IMR-90 (cell line): Measurements from ENCODE around the gene DENND1A. TPM values are rescaled to one million over a fixed set of nuclear protein-coding genes. Genes with fewer than 3 reads are reported as not detected.

ENCODE experiments used
- ATAC-seq: fragments of 200-7000 bp; cut with Tn5 transposase; 2 replicates; pipeline ENCODE4 v1.9.1; 2020; ENCODE audit warnings: low read depth, mild to moderate bottlenecking, moderate library complexity
- BruUV-seq: library from RNA; stranded (reverse); fragments of 400-500 nt; replicated peaks from 2 replicates; lab custom pipeline; 2021; lab: Mats Ljungman, UMichigan
- CTCF ChIA-PET: fragments of 300-600 bp; formaldehyde crosslinking; extraction: SDS; loops from one replicate; lab custom pipeline; 2021; ENCODE audit warnings: antibody characterized with exemption; lab: Yijun Ruan, JAX
- POLR2A ChIA-PET: fragments of 300-600 bp; sonication (Branson Sonifier 250); formaldehyde crosslinking; loops from one replicate; lab custom pipeline; 2022; ENCODE audit warnings: antibody characterized with exemption; ENCODE audit not compliant: unreplicated experiment; lab: Charles Lee
- DNase-seq: peaks from one replicate; pipeline ENCODE4 v3.0.0; 2013
- H2AFZ ChIP-seq: replicated peaks from 2 replicates; pipeline ENCODE3; 2013; ENCODE audit warnings: low read length, mild to moderate bottlenecking; ENCODE audit not compliant: poor library complexity
- H2AK5ac ChIP-seq: 2 replicates; pipeline ENCODE4 v1.6.1; 2013; ENCODE audit warnings: low read depth, low read length, inconsistent platforms
- H2AK9ac ChIP-seq: replicated peaks from 2 replicates; pipeline ENCODE3; 2013; ENCODE audit warnings: mild to moderate bottlenecking, low read depth, low read length, moderate library complexity; ENCODE audit not compliant: poor library complexity
- H2BK120ac ChIP-seq: 2 replicates; pipeline ENCODE4 v1.6.1; 2013; ENCODE audit warnings: low read depth, low read length, inconsistent platforms
- H2BK15ac ChIP-seq: 3 replicates; pipeline ENCODE4 v1.6.1; 2013; ENCODE audit warnings: low read depth, low read length, inconsistent platforms
- H2BK20ac ChIP-seq: 2 replicates; pipeline ENCODE4 v1.6.1; 2013; ENCODE audit warnings: low read depth, mild to moderate bottlenecking, inconsistent platforms, low read length, moderate library complexity
- H2BK5ac ChIP-seq: 2 replicates; pipeline ENCODE4 v1.6.1; 2013; ENCODE audit warnings: mild to moderate bottlenecking, low read depth, low read length, inconsistent platforms; ENCODE audit not compliant: poor library complexity, severe bottlenecking
- H3K14ac ChIP-seq: replicated peaks from 2 replicates; pipeline ENCODE4 v1.6.1; 2013; ENCODE audit warnings: low read depth, low read length, inconsistent platforms
- H3K18ac ChIP-seq: 2 replicates; pipeline ENCODE4 v1.6.1; 2013; ENCODE audit warnings: low read depth, low read length, control low read depth
- H3K23ac ChIP-seq: 2 replicates; pipeline ENCODE4 v1.6.1; 2013; ENCODE audit warnings: low read depth, low read length, inconsistent platforms
- H3K27ac ChIP-seq: 2 replicates; pipeline ENCODE4 v1.5.1; 2013; ENCODE audit warnings: mild to moderate bottlenecking, control low read depth, low read length; ENCODE audit not compliant: insufficient read depth
- H3K27me3 ChIP-seq: 2 replicates; pipeline ENCODE4 v1.6.1; 2013; ENCODE audit warnings: low read length; ENCODE audit not compliant: control insufficient read depth, insufficient read depth
- H3K36me3 ChIP-seq: 2 replicates; pipeline ENCODE4 v1.6.1; 2013; ENCODE audit warnings: low read length, mixed read lengths; ENCODE audit not compliant: control insufficient read depth, insufficient read depth
- H3K4ac ChIP-seq: 2 replicates; pipeline ENCODE4 v1.6.1; 2013; ENCODE audit warnings: low read depth, low read length, inconsistent platforms
- H3K4me1 ChIP-seq: 2 replicates; pipeline ENCODE4 v1.6.1; 2013; ENCODE audit warnings: low read length, mixed read lengths; ENCODE audit not compliant: control insufficient read depth, insufficient read depth
- H3K4me2 ChIP-seq: 2 replicates; pipeline ENCODE4 v1.6.1; 2013; ENCODE audit warnings: low read depth, mild to moderate bottlenecking, control low read depth, low read length, moderate library complexity
- H3K4me3 ChIP-seq: 2 replicates; pipeline ENCODE4 v1.5.1; 2013; ENCODE audit warnings: low read depth, mild to moderate bottlenecking, control low read depth, low read length, moderate library complexity; ENCODE audit not compliant: insufficient read depth
- H3K56ac ChIP-seq: 2 replicates; pipeline ENCODE4 v1.6.1; 2013; ENCODE audit warnings: low read length, inconsistent platforms; ENCODE audit not compliant: insufficient read depth; ENCODE audit errors: extremely low read depth
- H3K79me1 ChIP-seq, 2 experiments: 2 replicates each; pipeline ENCODE4 v1.6.1; 2013; ENCODE audit warnings: low read length in 2 of 2, inconsistent platforms in 1 of 2, low read depth in 1 of 2
- H3K9ac ChIP-seq: 2 replicates; pipeline ENCODE4 v1.6.1; 2013; ENCODE audit warnings: low read depth, low read length, control low read depth
- H3K9me1 ChIP-seq: 2 replicates; pipeline ENCODE4 v1.6.1; 2013; ENCODE audit warnings: low read length, inconsistent platforms; ENCODE audit not compliant: insufficient read depth
- H3K9me3 ChIP-seq: 2 replicates; pipeline ENCODE4 v1.6.1; 2013; ENCODE audit warnings: low read length; ENCODE audit not compliant: control insufficient read depth, insufficient read depth
- H4K20me1 ChIP-seq: 2 replicates; pipeline ENCODE4 v1.6.1; 2013; ENCODE audit warnings: low read length, inconsistent platforms; ENCODE audit not compliant: insufficient read depth
- H4K5ac ChIP-seq: 2 replicates; pipeline ENCODE4 v1.6.1; 2013; ENCODE audit warnings: mild to moderate bottlenecking, low read depth, low read length, control low read depth
- H4K8ac ChIP-seq, 2 experiments: 2 replicates each; pipeline ENCODE4 v1.6.1; 2013; ENCODE audit warnings: low read depth in 2 of 2, low read length in 2 of 2, control low read depth in 1 of 2, inconsistent platforms in 1 of 2
- H4K91ac ChIP-seq: 2 replicates; pipeline ENCODE4 v1.6.1; 2013; ENCODE audit warnings: low read depth, low read length, inconsistent platforms; ENCODE audit not compliant: insufficient read depth
- CEBPB ChIP-seq: IDR thresholded peaks from 2 replicates; pipeline ENCODE4 v1.6.1; 2012; ENCODE audit warnings: low read depth, low read length, improper control_type of control experiment
- CHD1 ChIP-seq: IDR thresholded peaks from 2 replicates; pipeline ENCODE4 v1.6.1; 2012; ENCODE audit warnings: low read depth, low read length, improper control_type of control experiment
- MXI1 ChIP-seq: IDR thresholded peaks from 2 replicates; pipeline ENCODE4 v1.6.1; 2012; ENCODE audit warnings: low read depth, mild to moderate bottlenecking, low read length, moderate library complexity, borderline replicate concordance
- NFE2L2 ChIP-seq: fragments of 150-350 bp; IDR thresholded peaks from 2 replicates; pipeline ENCODE4 v1.6.1; 2016; ENCODE audit warnings: low read depth, mild to moderate bottlenecking, low read length
- RFX5 ChIP-seq: IDR thresholded peaks from 2 replicates; pipeline ENCODE4 v1.8.0; 2012; ENCODE audit warnings: low read depth, mild to moderate bottlenecking, low read length, moderate library complexity
- WGBS, 2 experiments: methylation state at CpG; one replicate each; pipeline versions ENCODE4 v1.1.5 to v1.1.7; 2013; ENCODE audit warnings: missing lambda C conversion rate in 2 of 2; ENCODE audit not compliant: insufficient read length in 1 of 2; ENCODE audit errors: extremely low coverage in 2 of 2; 5-methylcytosine and 5-hydroxymethylcytosine counted together
- dilution Hi-C: fragments of 300-500 bp; cut with HindIII; formaldehyde crosslinking; loops from one replicate; pipeline ENCODE4 v1.14.3; 2018; ENCODE audit warnings: low sequenced_read_pairs; ENCODE audit not compliant: unreplicated experiment
- in situ Hi-C: fragments of 300-500 bp; cut with MboI; formaldehyde crosslinking; loops from 3 replicates; pipeline ENCODE4 v1.14.3; 2019; ENCODE audit warnings: low sequenced_read_pairs, inconsistent platforms, mixed read lengths
- intact Hi-C: fragments of 100-400 bp; cut with micrococcal nuclease; formaldehyde crosslinking; loops from 2 replicates; pipeline ENCODE4 v1.10.0; 2022
- polyA plus RNA-seq, 3 experiments: library from polyadenylated mRNA; depleted of rRNA; stranded (reverse); fragments of >200 nt; gene quantifications; 2 replicates each; pipeline ENCODE4 v1.2.3, GENCODE V29; 2012; ENCODE audit warnings: low replicate concordance in 1 of 3
- total RNA-seq: library from RNA; depleted of rRNA; stranded (reverse); fragments of >200 nt; gene quantifications from 2 replicates; pipeline ENCODE4 v1.2.3, GENCODE V29; 2012
- TF ChIP-seq, protein P1 (sequence below): fragments of 150-350 bp; IDR thresholded peaks from 2 replicates; pipeline ENCODE4 v1.6.1; 2017; ENCODE audit warnings: mild to moderate bottlenecking, antibody characterized with exemption, low read length, low read depth

The DENND1A gene
- total and polyA plus RNA-seq, 2 of the 4 experiments (the other 2 are of a cell fraction), result 21.4 to 27.6 TPM

DNA sequence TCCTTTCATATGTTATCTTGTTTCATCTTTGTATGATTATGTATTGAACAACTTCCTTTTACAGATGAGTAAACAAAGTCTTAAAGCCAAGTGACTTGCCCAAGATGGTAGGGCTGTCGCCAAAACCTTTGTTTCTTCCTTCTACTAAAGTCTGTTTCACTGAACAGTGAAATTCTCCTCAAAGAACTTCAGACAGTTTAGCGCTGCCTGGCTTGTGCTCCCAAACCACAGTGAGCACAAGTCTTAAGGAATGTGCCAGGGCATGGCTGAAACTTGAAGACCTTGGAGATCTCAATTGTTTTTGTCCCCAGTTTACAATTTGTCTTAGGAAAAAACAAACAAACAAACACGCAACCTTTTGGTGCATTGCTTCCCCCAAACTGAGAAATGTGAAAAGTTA lies 300.4 kb downstream of the DENND1A start:
- intact Hi-C loops (no loop called here), dilution Hi-C loops (no loop called here), in situ Hi-C loops (no loop called here)
- no peak for ATAC-seq
- Histone ChIP-seq H4K8ac (no peak overlapping the region), H3K4me3 (no peak overlapping the region), H3K4me2 (no peak overlapping the region), H3K27me3 (no peaks in the 10 kb centered on the region), H2AFZ (no peak overlapping the region), H3K23ac (no peak overlapping the region), H3K9ac (no peak overlapping the region), H3K27ac (no peak overlapping the region), H2BK5ac (no peak overlapping the region), H3K18ac (no peak overlapping the region), H4K5ac (no peak overlapping the region), H3K14ac (no peak overlapping the region), H2AK5ac (no peak overlapping the region), H2BK120ac (no peak overlapping the region), H3K4me1 (no peaks in the 10 kb centered on the region), H3K9me3 (no peaks in the 10 kb centered on the region), H3K79me1 (no peaks in the 10 kb centered on the region), H3K4ac (no peak overlapping the region), H2AK9ac (no peak overlapping the region), H3K9me1 (peaks cover 8% of the 10 kb centered on the region; the same call in 1 of the 2 replicates), H4K91ac (no peak overlapping the region), H2BK20ac (no peak overlapping the region), H4K20me1 (no peaks in the 10 kb centered on the region), H3K36me3 (peaks cover 3% of the 10 kb centered on the region; the same call in 1 of the 2 replicates), H2BK15ac (no peak overlapping the region), H3K56ac (no peak overlapping the region)
- CTCF ChIA-PET, result no interaction called here
- DNase-seq, result no peak
- no TSS peak for BruUV-seq
- POLR2A ChIA-PET, result no interaction called here
- no CpG with 5 or more reads among the region's 3 CpGs for WGBS, 2 experiments
- TF ChIP-seq, protein P1, sequence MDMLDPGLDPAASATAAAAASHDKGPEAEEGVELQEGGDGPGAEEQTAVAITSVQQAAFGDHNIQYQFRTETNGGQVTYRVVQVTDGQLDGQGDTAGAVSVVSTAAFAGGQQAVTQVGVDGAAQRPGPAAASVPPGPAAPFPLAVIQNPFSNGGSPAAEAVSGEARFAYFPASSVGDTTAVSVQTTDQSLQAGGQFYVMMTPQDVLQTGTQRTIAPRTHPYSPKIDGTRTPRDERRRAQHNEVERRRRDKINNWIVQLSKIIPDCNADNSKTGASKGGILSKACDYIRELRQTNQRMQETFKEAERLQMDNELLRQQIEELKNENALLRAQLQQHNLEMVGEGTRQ, result no peak
- TF ChIP-seq MXI1 (no peak), CHD1 (no peak), CEBPB (no peak), NFE2L2 (no peak), RFX5 (no peak)
